NCI-H82 treated with DMSO at 0.1 percent for 48 hours (cell line): ENCODE results near the gene LARGE1.
"Not testable (repeated sequence)": the region's sequence is repeated elsewhere in the genome, so short reads cannot be mapped to it uniquely, and the experiment has no call there.

ENCODE experiments used
- DNase-seq: peaks from one replicate; lab custom pipeline; 2025; ENCODE audit not compliant: unreplicated experiment; lab: John Stamatoyannopoulos, UW

The LARGE1 gene

GRCh38 chr22:33391298-33391697, 529.0 kb downstream of the LARGE1 start:
- DNase-seq, result no peak

- DNase-seq, result peak; percentile 41
These were observed 530.3 kb downstream of the LARGE1 start for GRCh38 chr22:33389936-33390335.

GRCh38 chr22:33386270-33386669, 534.0 kb downstream of the LARGE1 start:
- no peak for DNase-seq

GRCh38 chr22:33385611-33386010, 534.7 kb downstream of the LARGE1 start:
- no peak for DNase-seq

GRCh38 chr22:33382436-33382835, 537.8 kb downstream of the LARGE1 start:
- DNase-seq, result no peak

GRCh38 chr22:33381531-33382406, 538.5 kb downstream of the LARGE1 start:
- DNase-seq, result no peak

GRCh38 chr22:33380789-33381530, 539.3 kb downstream of the LARGE1 start:
- DNase-seq, result no peak

- no peak for DNase-seq
These were observed 540.4 kb downstream of the LARGE1 start for GRCh38 chr22:33379836-33380235.

- no peak for DNase-seq
These were observed 547.4 kb downstream of the LARGE1 start for GRCh38 chr22:33372875-33373274.

GRCh38 chr22:33363256-33363655, 557.0 kb downstream of the LARGE1 start:
- not testable (repeated sequence) for DNase-seq

GRCh38 chr22:33362702-33363101, 557.6 kb downstream of the LARGE1 start:
- DNase-seq, result no peak

GRCh38 chr22:33361581-33361980, 558.7 kb downstream of the LARGE1 start:
- no peak for DNase-seq

- DNase-seq, result peak; percentile 35
These were observed 562.3 kb downstream of the LARGE1 start for GRCh38 chr22:33357981-33358399.

GRCh38 chr22:33354928-33355327, 565.3 kb downstream of the LARGE1 start:
- DNase-seq, result no peak

GRCh38 chr22:33353502-33353901, 566.8 kb downstream of the LARGE1 start:
- DNase-seq, result no peak

GRCh38 chr22:33352768-33353167, 567.5 kb downstream of the LARGE1 start:
- DNase-seq, result no peak

GRCh38 chr22:33350961-33351360, 569.3 kb downstream of the LARGE1 start:
- no peak for DNase-seq

- no peak for DNase-seq
These were observed 569.8 kb downstream of the LARGE1 start for GRCh38 chr22:33350491-33350890.

- no peak for DNase-seq
These were observed 573.3 kb downstream of the LARGE1 start for GRCh38 chr22:33347002-33347401.

- DNase-seq, result no peak
These were observed 578.7 kb downstream of the LARGE1 start for GRCh38 chr22:33341611-33342010.

GRCh38 chr22:33337524-33337923, 582.8 kb downstream of the LARGE1 start:
- DNase-seq, result no peak

- DNase-seq, result no peak
These were observed 584.5 kb downstream of the LARGE1 start for GRCh38 chr22:33335611-33336279.
